ENCODE data around the gene LRMDA. TPM values are rescaled to one million over a fixed set of nuclear protein-coding genes. Genes with fewer than 3 reads are reported as not detected.
A peak's percentile ranks its signal among the peaks of the same experiment; 100 is the strongest.

The LRMDA gene
- total and polyA plus RNA-seq, 2 of the 13 experiments (the other 11 are each of a cell fraction or from before 2014, with no cell fraction given), result 13.4 to 22.0 TPM

DNA sequence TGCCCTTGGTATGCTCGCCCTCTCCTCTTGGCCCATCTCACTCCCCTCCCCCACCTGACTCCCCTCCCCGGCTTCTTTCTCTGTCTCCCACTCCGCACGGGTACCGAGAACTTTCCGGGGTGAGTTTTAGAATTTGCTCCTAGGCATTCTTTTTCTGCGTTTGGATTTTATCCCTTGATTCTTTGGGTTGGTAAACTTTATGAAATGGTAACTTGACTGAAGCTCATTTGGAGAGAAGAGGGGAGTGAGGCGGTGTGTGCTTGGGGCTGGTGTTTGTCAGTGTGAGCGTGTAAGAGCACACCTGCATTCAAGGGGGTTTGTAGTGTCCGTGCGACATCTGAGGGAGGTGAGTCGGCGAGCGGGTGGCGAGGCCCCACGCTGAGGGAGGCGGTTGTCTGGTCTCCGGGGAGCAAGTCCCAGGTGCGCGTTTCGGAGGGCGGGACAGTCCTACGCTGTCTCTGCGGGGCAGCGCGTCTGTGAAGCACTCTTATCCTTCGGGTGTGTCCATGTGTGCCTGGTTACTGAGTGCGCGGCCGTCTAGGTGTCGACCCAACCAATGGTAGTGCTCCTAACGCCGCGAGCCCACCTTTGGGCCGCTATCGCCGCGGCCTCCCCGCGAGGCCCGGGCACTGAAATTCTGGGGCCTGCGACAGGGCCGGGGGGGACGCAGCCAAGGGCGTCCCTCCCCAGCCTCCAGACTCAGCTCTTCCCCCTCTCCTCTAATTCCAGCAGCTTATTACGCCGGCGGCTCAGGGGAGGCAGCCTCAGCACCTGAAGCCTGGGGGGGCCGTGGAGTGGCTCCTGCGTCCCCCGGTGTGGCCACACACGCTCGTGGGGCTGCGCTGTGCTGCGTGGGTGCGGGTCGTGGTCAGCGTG is 27.2 kb upstream of the LRMDA start (continued):
- TF ChIP-seq SMAD3 (CRISPR knock-in tag; IDR thresholded peaks at IDR 0.05), result no peak
- TF ChIP-seq, protein P1, sequence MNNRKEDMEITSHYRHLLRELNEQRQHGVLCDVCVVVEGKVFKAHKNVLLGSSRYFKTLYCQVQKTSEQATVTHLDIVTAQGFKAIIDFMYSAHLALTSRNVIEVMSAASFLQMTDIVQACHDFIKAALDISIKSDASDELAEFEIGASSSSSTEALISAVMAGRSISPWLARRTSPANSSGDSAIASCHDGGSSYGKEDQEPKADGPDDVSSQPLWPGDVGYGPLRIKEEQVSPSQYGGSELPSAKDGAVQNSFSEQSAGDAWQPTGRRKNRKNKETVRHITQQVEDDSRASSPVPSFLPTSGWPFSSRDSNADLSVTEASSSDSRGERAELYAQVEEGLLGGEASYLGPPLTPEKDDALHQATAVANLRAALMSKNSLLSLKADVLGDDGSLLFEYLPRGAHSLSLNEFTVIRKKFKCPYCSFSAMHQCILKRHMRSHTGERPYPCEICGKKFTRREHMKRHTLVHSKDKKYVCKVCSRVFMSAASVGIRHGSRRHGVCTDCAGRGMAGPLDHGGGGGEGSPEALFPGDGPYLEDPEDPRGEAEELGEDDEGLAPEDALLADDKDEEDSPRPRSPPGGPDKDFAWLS (CRISPR knock-in tag; IDR thresholded peaks at IDR 0.05; ENCODE audit: borderline replicate concordance), result no peak
- TF ChIP-seq, protein P2, sequence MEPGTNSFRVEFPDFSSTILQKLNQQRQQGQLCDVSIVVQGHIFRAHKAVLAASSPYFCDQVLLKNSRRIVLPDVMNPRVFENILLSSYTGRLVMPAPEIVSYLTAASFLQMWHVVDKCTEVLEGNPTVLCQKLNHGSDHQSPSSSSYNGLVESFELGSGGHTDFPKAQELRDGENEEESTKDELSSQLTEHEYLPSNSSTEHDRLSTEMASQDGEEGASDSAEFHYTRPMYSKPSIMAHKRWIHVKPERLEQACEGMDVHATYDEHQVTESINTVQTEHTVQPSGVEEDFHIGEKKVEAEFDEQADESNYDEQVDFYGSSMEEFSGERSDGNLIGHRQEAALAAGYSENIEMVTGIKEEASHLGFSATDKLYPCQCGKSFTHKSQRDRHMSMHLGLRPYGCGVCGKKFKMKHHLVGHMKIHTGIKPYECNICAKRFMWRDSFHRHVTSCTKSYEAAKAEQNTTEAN (CRISPR knock-in tag; conservative IDR thresholded peaks at IDR 0.05), result peak; percentile 57; the same call in 1 of the 2 replicates
- no peak for TF ChIP-seq ZNF275 (CRISPR knock-in tag; IDR thresholded peaks at IDR 0.05; ENCODE audit: borderline replicate concordance)
- TF ChIP-seq ELF3 (CRISPR knock-in tag; IDR thresholded peaks at IDR 0.05), result no peak
- TF ChIP-seq CREM (IDR thresholded peaks at IDR 0.05), result no peak
- no peak for TF ChIP-seq CREM (CRISPR knock-in tag; IDR thresholded peaks at IDR 0.05)
- TF ChIP-seq, protein P3, sequence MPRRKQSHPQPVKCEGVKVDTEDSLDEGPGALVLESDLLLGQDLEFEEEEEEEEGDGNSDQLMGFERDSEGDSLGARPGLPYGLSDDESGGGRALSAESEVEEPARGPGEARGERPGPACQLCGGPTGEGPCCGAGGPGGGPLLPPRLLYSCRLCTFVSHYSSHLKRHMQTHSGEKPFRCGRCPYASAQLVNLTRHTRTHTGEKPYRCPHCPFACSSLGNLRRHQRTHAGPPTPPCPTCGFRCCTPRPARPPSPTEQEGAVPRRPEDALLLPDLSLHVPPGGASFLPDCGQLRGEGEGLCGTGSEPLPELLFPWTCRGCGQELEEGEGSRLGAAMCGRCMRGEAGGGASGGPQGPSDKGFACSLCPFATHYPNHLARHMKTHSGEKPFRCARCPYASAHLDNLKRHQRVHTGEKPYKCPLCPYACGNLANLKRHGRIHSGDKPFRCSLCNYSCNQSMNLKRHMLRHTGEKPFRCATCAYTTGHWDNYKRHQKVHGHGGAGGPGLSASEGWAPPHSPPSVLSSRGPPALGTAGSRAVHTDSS (CRISPR knock-in tag; conservative IDR thresholded peaks at IDR 0.05), result no peak
- TF ChIP-seq ZNF331 (CRISPR knock-in tag; IDR thresholded peaks at IDR 0.05), result no peak
- no peak for TF ChIP-seq NFYB (CRISPR knock-in tag; IDR thresholded peaks at IDR 0.05)
- TF ChIP-seq MED1 (CRISPR knock-in tag; IDR thresholded peaks at IDR 0.05), result peak; percentile 5; the same call in 1 of the 2 replicates
- TF ChIP-seq ZNF660 (CRISPR knock-in tag; IDR thresholded peaks at IDR 0.05; ENCODE audit: borderline replicate concordance, low read depth), result no peak
- 0 out of 2 replicates have a peak, but pooled peaks have one; percentile 58 for TF ChIP-seq HES4 (CRISPR knock-in tag; IDR thresholded peaks at IDR 0.05; ENCODE audit: borderline replicate concordance)
- TF ChIP-seq, protein P4, sequence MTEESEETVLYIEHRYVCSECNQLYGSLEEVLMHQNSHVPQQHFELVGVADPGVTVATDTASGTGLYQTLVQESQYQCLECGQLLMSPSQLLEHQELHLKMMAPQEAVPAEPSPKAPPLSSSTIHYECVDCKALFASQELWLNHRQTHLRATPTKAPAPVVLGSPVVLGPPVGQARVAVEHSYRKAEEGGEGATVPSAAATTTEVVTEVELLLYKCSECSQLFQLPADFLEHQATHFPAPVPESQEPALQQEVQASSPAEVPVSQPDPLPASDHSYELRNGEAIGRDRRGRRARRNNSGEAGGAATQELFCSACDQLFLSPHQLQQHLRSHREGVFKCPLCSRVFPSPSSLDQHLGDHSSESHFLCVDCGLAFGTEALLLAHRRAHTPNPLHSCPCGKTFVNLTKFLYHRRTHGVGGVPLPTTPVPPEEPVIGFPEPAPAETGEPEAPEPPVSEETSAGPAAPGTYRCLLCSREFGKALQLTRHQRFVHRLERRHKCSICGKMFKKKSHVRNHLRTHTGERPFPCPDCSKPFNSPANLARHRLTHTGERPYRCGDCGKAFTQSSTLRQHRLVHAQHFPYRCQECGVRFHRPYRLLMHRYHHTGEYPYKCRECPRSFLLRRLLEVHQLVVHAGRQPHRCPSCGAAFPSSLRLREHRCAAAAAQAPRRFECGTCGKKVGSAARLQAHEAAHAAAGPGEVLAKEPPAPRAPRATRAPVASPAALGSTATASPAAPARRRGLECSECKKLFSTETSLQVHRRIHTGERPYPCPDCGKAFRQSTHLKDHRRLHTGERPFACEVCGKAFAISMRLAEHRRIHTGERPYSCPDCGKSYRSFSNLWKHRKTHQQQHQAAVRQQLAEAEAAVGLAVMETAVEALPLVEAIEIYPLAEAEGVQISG (CRISPR knock-in tag; IDR thresholded peaks at IDR 0.05), result peak; percentile 12; the same call in 1 of the 2 replicates
- no peak; the same call in 1 of the 2 replicates for TF ChIP-seq REPIN1 (CRISPR knock-in tag; IDR thresholded peaks at IDR 0.05; ENCODE audit: borderline replicate concordance, low read depth)
- TF ChIP-seq ZFP36L1 (CRISPR knock-in tag; IDR thresholded peaks at IDR 0.05), result no peak
- no peak for TF ChIP-seq NFE2L1 (CRISPR knock-in tag; IDR thresholded peaks at IDR 0.05; ENCODE audit: borderline replicate concordance)
- no peak for TF ChIP-seq ARID2 (CRISPR knock-in tag; IDR thresholded peaks at IDR 0.05; ENCODE audit: borderline replicate concordance)
- no peak for TF ChIP-seq SCMH1 (CRISPR knock-in tag; IDR thresholded peaks at IDR 0.05; ENCODE audit: borderline replicate concordance)
- TF ChIP-seq MBD4 (IDR thresholded peaks at IDR 0.05; ENCODE audit: borderline replicate concordance, low read length), result no peak
- TF ChIP-seq ZNF546 (CRISPR knock-in tag; conservative IDR thresholded peaks at IDR 0.05), result no peak; the same call in 1 of the 2 replicates

All from HepG2 (cell line).